Activated CD8-positive, alpha-beta memory T cell treated with anti-CD3 and anti-CD28 coated beads, Interleukin-2, amount 50 U/mL, for 1 hour (primary cell): ENCODE data around the gene GALNT13.

Experiments
- DNase-seq: peaks from one replicate; pipeline ENCODE4 v3.0.0-alpha.2; 2020; ENCODE audit errors: extremely low read depth

Gene GALNT13

GRCh38 chr2:154306266-154306970, 434.7 kb downstream of the GALNT13 start:
- no peak for DNase-seq

GRCh38 chr2:154307007-154307406, 435.3 kb downstream of the GALNT13 start:
- DNase-seq: no peak

DNA sequence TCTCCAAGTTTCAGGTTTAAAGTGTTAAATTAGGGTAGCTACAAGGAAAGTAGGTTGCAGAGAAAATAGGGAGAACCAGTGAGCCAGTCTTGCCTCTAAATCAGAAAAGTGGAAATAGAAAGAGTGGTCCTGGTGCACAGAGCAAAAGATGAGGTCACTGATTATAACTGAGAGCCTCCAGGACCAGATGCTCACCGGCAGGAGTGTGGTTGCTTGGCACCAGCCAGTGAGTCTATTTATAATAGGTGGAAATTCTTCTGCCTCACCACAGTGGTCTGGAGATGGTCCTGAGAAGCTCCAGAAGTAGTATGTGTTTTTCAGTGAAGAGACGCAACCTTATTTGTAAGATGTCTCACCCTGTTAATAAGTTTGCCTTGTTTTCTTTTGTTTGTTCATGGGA, 452.9 kb downstream of the GALNT13 start:
- no peak for DNase-seq

- no peak for DNase-seq
Measured at GRCh38 chr2:154329510-154329909, 457.8 kb downstream of the GALNT13 start.

DNA sequence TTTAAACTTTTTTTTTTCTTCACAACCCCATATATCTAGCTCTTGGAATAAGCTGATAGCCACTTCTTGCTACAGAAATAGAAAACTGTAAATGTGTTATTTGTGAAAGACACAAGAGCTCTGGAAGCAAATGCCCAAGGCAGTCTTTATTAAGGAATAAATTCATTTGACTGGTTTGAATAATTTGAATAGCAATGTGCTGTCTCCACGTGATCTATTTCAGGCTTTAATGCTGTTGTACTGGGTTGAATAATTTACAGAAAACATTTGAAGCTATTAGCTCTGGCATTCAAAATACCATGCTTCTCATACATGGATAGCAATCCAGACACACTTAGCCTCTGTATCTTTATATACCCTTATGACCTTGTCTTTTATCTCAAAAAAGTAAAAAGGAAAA, 460.1 kb downstream of the GALNT13 start:
- DNase-seq: no peak

- DNase-seq: no peak
Measured at GRCh38 chr2:154336201-154336600, 464.5 kb downstream of the GALNT13 start.

GRCh38 chr2:154338352-154338967, 466.7 kb downstream of the GALNT13 start:
- no peak for DNase-seq

DNA sequence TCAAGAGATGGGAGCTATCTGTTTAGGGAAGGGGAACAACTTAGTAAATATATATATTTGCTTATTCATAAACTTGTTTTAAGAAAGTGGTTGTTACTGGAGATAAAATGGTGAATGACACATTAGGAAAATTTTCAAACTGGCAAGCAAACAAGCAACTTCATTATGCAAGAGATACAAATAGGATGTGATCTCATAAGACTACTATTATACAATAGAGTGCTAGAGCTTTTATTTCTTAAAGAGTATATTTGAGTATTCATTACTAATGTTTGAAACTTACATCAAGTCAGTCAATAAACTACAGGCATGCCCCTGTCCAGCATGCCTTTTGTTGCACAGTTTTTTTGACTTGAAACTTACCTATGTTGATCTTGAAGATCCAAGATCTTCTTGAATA, 471.6 kb downstream of the GALNT13 start:
- no peak for DNase-seq

- DNase-seq: no peak
Measured at GRCh38 chr2:154350911-154351310, 479.2 kb downstream of the GALNT13 start.

DNA sequence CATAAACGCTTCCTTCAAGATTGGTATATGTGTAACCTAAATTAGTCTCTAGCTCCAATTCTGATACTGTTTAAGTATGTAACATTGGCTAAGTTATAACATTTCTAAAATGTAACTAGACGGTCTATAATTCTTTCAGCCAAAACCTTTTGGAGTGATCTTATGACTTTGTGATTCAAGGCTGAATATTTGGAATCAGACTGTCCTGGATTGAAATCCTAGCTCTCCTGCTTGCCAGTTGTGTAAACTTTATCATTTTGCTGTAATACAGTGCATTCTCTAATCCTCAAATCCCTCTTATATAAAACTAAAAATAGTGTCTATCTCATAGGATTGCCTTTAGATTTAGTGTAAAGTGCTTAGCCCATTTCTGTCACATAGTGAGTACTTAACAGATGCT, 489.6 kb downstream of the GALNT13 start:
- DNase-seq: no peak

DNA sequence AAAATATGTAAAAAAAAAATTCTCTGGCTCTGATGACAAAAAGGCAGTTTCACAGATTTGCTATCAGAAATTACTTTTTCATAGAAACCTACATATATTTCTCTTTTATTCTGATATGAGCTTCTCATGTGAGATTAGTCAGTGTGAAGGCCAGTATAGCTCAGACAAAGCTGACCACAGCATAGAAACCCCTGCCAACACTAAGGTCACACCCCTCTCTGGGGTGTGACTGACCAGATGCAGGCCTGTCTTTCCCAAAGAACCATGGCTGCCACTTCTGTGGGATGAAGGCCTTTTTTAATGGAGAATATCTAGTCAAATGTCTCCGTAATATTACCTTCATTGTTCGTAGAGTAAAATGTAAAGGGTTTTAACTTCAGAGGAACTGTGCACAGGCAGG, 496.4 kb downstream of the GALNT13 start:
- no peak for DNase-seq

DNA sequence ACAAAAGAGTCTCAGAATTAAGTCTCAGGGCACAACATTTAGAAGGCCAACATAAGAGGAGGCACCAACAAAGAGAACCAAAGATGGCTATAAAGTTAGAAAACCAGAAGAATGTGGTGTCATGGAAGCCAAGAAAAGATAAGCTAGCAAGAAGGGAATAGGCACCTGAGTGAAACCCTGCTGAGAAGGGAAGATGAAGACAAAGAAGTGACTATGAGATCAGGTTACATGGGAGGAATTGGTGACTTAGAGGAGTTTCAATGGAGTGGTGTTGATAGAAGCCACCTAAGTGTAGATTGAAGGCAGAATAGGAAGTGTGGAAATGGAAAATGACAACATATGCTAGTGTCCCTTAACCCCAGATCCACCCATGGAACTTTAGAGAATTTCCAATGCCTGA, 499.2 kb downstream of the GALNT13 start:
- no peak for DNase-seq

GRCh38 chr2:154374416-154374815, 502.7 kb downstream of the GALNT13 start:
- DNase-seq: no peak

DNA sequence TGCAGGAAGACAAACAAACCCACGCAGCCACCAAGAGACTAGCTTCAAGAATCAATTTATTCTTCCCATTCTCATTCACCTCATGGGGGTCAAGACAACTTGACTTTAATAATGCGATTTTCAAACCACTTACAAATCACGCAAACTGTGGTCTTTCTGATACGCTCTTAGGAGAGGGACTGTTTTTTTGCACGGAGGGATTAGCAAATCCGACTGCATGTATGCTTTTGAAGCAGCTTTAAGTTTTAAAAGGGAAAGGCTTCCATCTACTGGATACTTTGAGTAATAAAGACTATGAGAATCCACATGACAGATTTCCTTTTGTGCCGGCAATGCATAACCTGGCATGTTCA, 503.8 kb downstream of the GALNT13 start:
- no peak for DNase-seq

DNA sequence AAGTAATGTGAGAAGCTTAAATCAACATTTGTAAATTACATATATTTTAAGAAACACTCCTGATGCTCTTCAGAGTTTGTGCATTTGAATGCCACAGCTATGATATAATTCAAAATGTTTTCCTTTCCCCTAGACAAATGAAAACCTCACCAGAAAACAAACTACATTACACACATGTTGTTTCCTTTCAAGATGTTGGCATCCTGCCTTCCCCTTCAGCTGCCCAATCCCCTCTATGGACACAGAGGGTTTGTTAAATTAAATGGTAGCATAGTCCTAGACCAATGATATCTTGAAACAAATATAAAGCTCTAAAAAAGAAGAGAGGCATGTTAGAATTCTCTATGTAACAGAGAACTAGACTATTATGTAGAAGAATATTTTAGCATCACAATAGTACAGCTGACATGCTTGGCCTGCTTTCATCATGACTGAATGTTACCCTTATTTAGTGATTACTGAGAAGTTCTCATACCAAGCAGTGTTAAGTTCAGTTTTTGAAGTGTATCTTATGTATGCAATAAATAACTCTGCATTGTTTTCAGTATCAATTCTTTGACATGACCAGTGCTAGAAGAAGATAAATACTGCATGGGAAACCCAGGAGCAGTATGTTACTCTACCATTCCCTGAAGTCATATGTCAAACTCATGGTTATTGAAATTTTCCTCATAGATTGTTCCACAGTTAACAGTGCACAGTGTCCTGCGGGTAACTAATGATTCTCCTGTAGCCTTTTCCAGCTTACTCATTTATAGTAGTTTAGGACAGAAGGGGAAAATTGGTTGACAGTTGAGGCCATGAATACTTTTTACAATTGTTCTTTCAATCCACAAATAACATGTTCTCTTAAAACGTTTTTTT, 510.4 kb downstream of the GALNT13 start:
- no peak for DNase-seq

- no peak for DNase-seq
Measured at GRCh38 chr2:154386186-154386585, 514.5 kb downstream of the GALNT13 start.

GRCh38 chr2:154391051-154391450, 519.3 kb downstream of the GALNT13 start:
- no peak for DNase-seq

DNA sequence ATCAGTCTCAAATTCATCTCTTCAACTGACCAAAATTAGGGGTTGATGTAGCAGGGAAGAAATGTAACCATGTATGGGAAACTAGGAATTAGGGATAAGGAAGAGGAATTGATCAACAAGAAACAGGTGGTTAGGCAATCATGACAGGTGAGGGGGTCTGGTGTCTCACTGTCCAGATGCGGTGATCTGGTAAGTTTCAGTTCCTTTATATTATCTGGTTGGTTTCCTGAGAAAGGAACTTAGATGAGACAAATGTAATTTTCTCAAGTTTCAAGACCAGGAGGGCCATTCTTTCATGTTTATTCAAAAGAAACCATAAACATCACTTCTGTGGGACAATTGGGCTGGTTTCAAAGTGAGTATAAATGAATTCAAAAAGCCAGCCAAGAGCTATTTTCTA, 520.5 kb downstream of the GALNT13 start:
- DNase-seq: no peak

DNA sequence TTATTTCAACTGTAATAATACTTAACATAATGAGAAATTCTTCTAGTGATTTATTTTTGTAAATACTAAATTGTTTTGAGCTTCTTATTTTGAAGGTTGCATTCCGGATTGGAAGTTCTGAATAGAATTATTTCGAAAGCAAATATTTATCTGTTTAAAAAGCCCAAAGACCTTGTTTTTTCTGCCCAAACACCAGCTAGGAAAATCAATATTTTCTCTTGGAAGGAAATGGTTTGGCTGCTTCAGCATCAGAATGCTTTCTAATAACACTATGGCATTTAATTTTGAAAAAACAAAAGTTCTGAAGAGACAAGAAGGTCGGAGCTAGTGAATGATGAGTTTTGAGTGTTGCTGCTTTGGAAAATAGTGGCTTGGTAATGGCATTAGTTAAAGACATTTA, 522.9 kb downstream of the GALNT13 start:
- no peak for DNase-seq

- DNase-seq: no peak
Measured at GRCh38 chr2:154400563-154401290, 529.0 kb downstream of the GALNT13 start.

DNA sequence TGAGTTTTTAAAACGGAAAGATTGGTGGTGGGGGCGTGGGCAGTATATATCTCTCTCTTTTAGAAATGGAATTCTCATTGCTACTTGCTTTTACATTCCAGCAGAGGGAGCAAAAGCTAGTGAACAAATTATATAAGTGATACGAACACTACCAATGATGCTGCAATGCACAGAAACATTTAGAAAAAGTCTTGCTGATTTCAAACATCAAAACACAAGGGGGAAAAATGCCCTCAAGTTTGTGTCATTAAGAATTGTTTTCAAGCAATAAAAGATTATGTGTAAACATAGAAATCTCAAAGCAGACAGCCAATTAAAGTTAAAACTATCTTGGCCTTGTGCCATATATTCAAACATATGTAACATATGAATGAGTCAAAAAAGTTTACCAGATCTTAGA, 530.5 kb downstream of the GALNT13 start:
- DNase-seq: no peak

- DNase-seq: no peak
Measured at GRCh38 chr2:154403242-154403790, 531.6 kb downstream of the GALNT13 start.
